ENCODE data around the gene CPA2.

The CPA2 gene

DNA sequence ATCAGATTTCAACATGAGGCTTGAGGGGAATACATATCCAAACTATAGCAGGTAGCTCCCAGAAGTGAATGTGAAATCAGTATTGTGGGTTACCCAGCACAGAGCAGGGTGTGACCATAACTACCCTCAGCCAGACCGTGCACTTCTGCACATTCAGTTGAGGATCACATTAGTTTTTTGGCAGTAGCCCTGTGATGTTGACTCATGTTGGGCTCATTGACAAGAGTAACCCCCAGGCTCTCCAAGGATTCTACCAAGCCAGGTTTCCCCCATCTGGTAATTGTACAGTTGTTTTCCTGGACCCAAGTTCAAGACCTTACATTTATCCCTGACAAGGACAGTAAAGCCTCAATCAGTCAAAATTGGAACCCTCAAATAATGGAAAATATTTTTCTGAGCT lies 14.6 kb downstream of the CPA2 start:
- no peak for DNase-seq

- no peak for DNase-seq
These were observed 20.2 kb downstream of the CPA2 start for GRCh38 chr7:130286881-130287280.

- no peak for DNase-seq
These were observed 21.5 kb downstream of the CPA2 start for GRCh38 chr7:130288168-130288567.

DNA sequence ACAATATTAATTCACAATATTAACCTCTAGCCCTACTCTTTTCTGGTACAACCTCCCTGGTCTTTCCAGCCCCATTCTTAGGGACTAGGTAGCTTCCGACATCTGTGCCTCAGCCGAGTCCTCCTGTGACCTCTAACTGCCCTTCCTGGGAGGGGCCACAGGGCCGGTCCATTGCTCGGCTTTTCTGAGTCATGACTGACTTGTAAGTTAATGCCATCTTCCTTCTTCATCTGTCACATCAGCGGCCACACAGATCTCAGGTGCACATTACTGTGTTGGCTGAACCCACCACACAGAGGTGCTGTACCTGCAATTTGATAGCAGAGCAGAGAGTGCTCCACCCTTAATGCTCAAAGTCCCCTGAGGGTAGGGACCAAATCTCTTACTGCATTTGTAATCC lies 22.2 kb downstream of the CPA2 start:
- DNase-seq, result peak; percentile 15

- no peak for DNase-seq
These were observed 22.8 kb downstream of the CPA2 start for GRCh38 chr7:130289478-130289877.

GRCh38 chr7:130290745-130291144 lies 24.1 kb downstream of the CPA2 start:
- no peak for DNase-seq

DNA sequence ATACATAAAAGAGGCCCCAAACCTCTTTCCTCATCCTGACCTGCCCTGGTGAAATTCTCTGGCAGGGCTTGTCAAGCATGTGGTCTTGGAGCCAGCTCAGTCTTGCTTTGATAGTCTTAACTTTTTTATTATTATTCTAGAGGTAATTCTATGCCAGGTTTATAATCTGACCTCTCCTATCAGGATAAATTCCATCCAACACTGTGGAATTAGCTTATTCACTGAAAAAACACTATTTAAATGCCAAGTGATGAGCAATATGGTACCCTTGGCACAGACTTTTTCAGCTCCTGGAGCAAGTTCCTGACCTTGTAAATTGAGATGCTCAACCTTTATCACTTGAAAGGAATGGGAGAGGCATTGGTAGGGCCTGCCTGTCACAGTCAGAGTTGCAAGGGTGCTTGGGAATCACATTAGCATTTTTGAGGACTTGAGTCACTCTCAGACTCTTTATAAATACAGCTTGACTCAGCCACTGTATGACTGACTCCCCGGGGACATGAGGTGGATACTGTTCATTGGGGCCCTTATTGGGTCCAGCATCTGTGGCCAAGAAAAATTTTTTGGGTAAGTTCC lies 26.1 kb downstream of the CPA2 start, which contains the start of gene CPA4:
CPA4 (plus strand) TSS at position 480 of the 576 bp plus-strand sequence; CDS start at position 500, 20 bp downstream.
- DNase-seq, result no peak

GRCh38 chr7:130293521-130293920 lies 26.9 kb downstream of the CPA2 start:
- no peak for DNase-seq

DNA sequence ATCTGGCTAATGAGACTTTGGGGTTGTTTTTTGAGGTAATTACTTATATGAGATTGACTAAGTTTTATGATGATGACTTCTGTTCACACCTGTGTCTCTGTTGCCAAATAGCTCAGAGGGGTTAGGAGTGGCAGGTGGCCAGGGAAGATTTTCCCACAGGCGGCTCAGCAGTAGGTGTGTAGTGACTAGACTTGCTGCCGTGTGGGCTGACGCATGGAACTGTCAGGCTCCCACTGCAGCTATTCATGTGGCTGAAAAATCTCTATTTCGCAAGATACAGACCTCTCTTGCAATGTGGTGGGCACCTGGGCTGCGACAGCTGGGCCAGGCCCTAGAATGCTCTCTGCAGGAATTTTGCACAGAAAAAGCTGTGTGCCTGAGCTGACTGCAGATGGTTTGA lies 27.7 kb downstream of the CPA2 start:
- no peak for DNase-seq

DNA sequence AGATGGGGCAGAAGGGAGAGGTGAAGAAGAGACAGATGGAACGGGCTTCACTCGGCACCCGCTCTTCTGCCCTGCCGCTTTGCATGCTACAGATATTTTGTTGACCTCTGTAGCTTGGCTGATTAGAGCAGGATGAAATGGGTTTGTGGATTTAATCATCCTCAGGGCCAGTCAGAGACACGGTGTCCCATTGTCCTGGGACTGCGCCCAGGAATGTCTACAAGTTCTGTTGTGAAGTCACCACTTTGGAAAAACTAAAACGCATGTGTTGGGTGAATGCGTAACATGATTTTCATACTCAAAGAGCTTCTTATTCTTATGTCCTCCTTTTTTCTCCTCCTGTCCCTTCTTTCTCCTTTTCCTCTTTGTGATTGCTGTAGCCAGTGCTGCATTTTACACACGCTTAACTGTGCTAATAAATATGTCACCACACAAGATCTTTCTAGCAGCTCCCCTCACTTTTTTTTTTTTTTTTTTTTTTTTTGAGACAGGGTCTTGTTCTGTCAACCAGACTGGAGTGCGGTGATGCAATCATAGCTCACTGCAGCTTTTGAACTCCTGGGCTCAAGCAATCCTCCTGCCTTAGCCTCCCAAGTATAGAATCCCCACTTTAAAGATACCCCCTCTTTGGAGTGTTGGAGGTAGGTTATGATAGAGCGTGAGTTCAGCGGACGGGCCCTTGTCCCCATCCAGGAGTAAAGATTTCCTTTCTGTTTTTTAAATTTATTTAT lies 29.7 kb downstream of the CPA2 start:
- no peak for DNase-seq

DNA sequence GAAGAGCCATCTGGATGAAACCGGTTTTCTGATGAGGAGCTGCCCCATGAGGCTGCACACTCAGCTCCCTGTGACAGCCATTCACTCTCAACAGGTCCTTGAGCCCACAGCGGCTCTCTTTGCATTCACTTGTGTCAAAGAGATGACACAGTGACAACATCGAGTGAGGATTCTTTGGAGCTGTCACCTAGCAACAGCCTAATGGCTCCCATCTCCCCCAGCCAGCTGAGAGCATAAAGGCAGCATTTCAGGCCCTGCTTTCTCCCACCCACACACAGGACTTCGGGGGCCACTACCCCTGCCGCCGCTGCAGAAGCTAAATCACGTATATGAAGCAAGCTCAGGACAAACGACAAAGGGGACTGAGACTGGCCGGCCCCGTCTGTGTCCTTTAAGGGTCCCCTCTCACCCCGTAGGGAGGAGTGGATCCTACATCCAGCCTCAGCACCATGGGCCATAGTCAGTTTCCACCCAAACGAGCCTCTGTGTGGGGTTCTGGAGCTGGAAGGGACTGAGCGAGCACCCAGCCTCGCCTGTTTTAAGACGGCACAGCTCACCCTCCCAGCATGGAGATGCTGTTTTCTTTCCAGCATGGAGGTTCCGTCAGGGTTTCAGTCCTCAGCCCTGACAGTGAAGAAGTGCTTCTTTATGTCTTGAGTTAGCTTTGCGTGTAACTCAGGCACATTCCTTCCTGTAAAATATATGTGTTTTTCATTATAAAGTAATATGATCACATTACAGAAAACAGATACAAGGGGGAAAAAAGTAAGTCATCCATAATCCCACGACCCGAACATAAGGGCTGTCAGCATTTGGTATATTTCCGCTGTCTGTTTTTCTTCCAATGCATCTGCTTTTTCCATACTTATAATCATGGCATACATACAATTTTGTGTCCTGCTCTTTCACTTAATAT lies 31.2 kb downstream of the CPA2 start:
- peak; percentile 86 for DNase-seq

GRCh38 chr7:130298544-130299326 lies 32.1 kb downstream of the CPA2 start:
- no peak for DNase-seq

- no peak for DNase-seq
These were observed 33.2 kb downstream of the CPA2 start for GRCh38 chr7:130299866-130300265.

GRCh38 chr7:130301501-130302020 lies 34.9 kb downstream of the CPA2 start:
- no peak for DNase-seq

GRCh38 chr7:130302649-130303048 lies 36.0 kb downstream of the CPA2 start:
- DNase-seq, result no peak

DNA sequence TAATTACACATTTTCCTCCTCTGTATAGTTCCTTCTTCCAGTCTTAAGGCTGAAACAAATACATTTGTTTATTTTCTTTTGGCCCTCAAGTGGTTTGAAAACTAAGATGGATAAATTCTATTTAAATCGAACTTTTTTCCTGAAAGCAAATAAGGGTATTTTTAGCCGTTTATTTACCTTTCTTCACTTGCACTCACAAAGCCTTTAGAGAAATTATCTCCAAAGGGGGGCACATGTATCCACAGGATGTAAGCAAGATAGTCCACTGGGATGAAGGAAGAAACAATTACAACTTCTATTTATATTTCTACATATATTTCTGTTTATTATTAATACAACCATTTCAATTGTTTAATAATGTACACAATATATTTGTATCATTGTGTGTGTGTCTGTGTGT lies 36.5 kb downstream of the CPA2 start:
- no peak for DNase-seq

DNA sequence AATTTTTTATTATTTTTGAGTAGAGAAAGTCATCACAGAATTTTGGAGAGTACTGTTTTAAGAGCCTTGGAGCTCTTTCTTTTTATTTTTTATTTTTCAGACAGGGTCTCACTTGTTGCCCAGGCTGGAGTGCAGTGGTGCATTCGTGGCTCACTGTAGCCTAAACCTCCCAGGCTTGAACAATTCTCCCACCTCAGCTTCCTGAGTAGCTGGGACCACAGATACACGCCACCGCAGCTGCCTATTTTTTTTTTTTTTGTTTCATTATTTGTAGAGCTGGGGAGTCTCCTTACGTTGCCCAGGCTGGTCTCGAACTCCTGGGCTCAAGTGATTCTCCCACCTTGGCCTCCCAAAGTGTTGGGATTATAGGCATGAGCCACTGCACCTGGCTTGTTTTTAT lies 36.9 kb downstream of the CPA2 start:
- no peak for DNase-seq

- DNase-seq, result no peak
These were observed 37.3 kb downstream of the CPA2 start for GRCh38 chr7:130303982-130304381.

- no peak for DNase-seq
These were observed 38.2 kb downstream of the CPA2 start for GRCh38 chr7:130304878-130305277.

GRCh38 chr7:130305433-130306042 lies 38.9 kb downstream of the CPA2 start:
- DNase-seq, result peak; percentile 13

GRCh38 chr7:130309986-130310385 lies 43.3 kb downstream of the CPA2 start:
- DNase-seq, result no peak

- DNase-seq, result no peak
These were observed 47.6 kb downstream of the CPA2 start for GRCh38 chr7:130314305-130314704.

Data from NCI-H1436 treated with DMSO at 0.1 percent for 48 hours (cell line).